GM12878 (cell line): ENCODE results near the gene SLIT1. TPM values are rescaled to one million over a fixed set of nuclear protein-coding genes. Genes with fewer than 3 reads are reported as not detected.

ENCODE experiments used
- ATAC-seq: fragments of 200-7000 bp; cut with Tn5 transposase; 3 replicates; pipeline ENCODE4 v1.9.1; 2020; ENCODE audit warnings: mild to moderate bottlenecking, moderate library complexity
- BruUV-seq: library from RNA; stranded (reverse); fragments of 400-500 nt; replicated peaks from 2 replicates; lab custom pipeline; 2021; lab: Mats Ljungman, UMichigan
- CTCF ChIA-PET: fragments of 300-600 bp; sonication (Branson Sonifier 250); formaldehyde crosslinking; extraction: SDS; loops from one replicate; lab custom pipeline; 2021; ENCODE audit warnings: inconsistent platforms; lab: Yijun Ruan, JAX
- POLR2A ChIA-PET: fragments of 350-600 bp; formaldehyde crosslinking; extraction: SDS; loops from one replicate; lab custom pipeline; 2021; ENCODE audit warnings: inconsistent platforms; lab: Charles Lee
- RAD21 ChIA-PET: fragments of 300-600 bp; sonication (Branson Sonifier 250); formaldehyde crosslinking; loops from one replicate; lab custom pipeline; 2023; ENCODE audit warnings: antibody characterized with exemption; ENCODE audit not compliant: unreplicated experiment; lab: Charles Lee
- SMC1A ChIA-PET: fragments of 300-600 bp; sonication (Branson Sonifier 250); formaldehyde crosslinking; loops from one replicate; lab custom pipeline; 2023; ENCODE audit not compliant: unreplicated experiment, uncharacterized antibody; lab: Charles Lee
- DNase-seq: peaks from one replicate; pipeline ENCODE4 v3.0.0-alpha.2; 2011; ENCODE audit warnings: low read depth, low spot score
- FAIRE-seq: peaks from 3 replicates; lab custom pipeline; 2011; peaks lifted over from hg19 to GRCh38; lab: Jason Lieb, UNC
- H2AFZ ChIP-seq: 2 replicates; pipeline ENCODE4 v1.6.0; 2011; ENCODE audit warnings: low read depth, low read length, control low read depth; ENCODE audit not compliant: control insufficient read depth
- H3K27ac ChIP-seq: 2 replicates; pipeline ENCODE4 v1.5.1; 2011; ENCODE audit warnings: control low read depth; ENCODE audit not compliant: control insufficient read depth, insufficient read depth
- H3K27me3 ChIP-seq, 2 experiments: replicated peaks in 1 of 2; 2 replicates each; pipeline versions ENCODE4 v1.6.0 to v1.6.1; 2011; ENCODE audit warnings: low read length in 1 of 2; ENCODE audit not compliant: control insufficient read depth in 2 of 2, insufficient read depth in 2 of 2
- H3K36me3 ChIP-seq, 2 experiments: 2 replicates each; pipeline ENCODE4 v1.5.1; 2011; ENCODE audit warnings: low read length in 1 of 2; ENCODE audit not compliant: control insufficient read depth in 2 of 2, insufficient read depth in 2 of 2
- H3K4me1 ChIP-seq: 2 replicates; pipeline ENCODE4 v1.6.1; 2011; ENCODE audit warnings: mild to moderate bottlenecking, low read length, moderate library complexity, mixed read lengths; ENCODE audit not compliant: control insufficient read depth, insufficient read depth
- H3K4me2 ChIP-seq: 2 replicates; pipeline ENCODE4 v1.6.0; 2011; ENCODE audit warnings: control low read depth; ENCODE audit not compliant: control insufficient read depth, insufficient read depth
- H3K4me3 ChIP-seq: fragments of 200-600 bp; sonication (generic); 2 replicates; pipeline ENCODE4 v1.5.1; 2016
- H3K79me2 ChIP-seq: 2 replicates; pipeline ENCODE4 v1.6.0; 2011; ENCODE audit warnings: low read length; ENCODE audit not compliant: control insufficient read depth, insufficient read depth
- H3K9ac ChIP-seq: 2 replicates; pipeline ENCODE4 v1.8.0; 2011; ENCODE audit warnings: low read length, control low read depth, mixed read lengths; ENCODE audit not compliant: control insufficient read depth, insufficient read depth
- H3K9me3 ChIP-seq: replicated peaks from 3 replicates; pipeline ENCODE4 v1.5.1; 2011; ENCODE audit warnings: mild to moderate bottlenecking, low read length; ENCODE audit not compliant: control insufficient read depth, insufficient read depth
- H4K20me1 ChIP-seq: 2 replicates; pipeline ENCODE4 v1.6.0; 2011; ENCODE audit not compliant: control insufficient read depth, insufficient read depth
- BCL11A ChIP-seq: IDR thresholded peaks from 2 replicates; pipeline ENCODE4 v1.6.1; 2011; ENCODE audit warnings: low read depth, low read length
- BMI1 ChIP-seq: fragments of 450-650 bp; IDR thresholded peaks from 2 replicates; pipeline ENCODE4 v1.6.1; 2016; ENCODE audit warnings: mild to moderate bottlenecking, moderate library complexity, borderline replicate concordance
- CHD2 ChIP-seq: IDR thresholded peaks from 2 replicates; pipeline ENCODE4 v1.6.1; 2011; ENCODE audit warnings: low read depth, low read length, improper control_type of control experiment, borderline replicate concordance
- E2F4 ChIP-seq: IDR thresholded peaks from 2 replicates; pipeline ENCODE4 v1.6.1; 2012; ENCODE audit warnings: low read depth, low read length, improper control_type of control experiment
- HCFC1 ChIP-seq: fragments of 150-350 bp; IDR thresholded peaks from 2 replicates; pipeline ENCODE4 v1.6.1; 2014; ENCODE audit warnings: low read length
- HDAC6 ChIP-seq: fragments of 200-600 bp; sonication (generic); IDR thresholded peaks from one replicate; pipeline ENCODE4 v1.8.0; 2017; ENCODE audit warnings: antibody characterized with exemption; ENCODE audit not compliant: unreplicated experiment
- KDM1A ChIP-seq: fragments of 200-600 bp; sonication (generic); IDR thresholded peaks from 2 replicates; pipeline ENCODE4 v1.6.1; 2016; ENCODE audit warnings: borderline replicate concordance
- KLF5 ChIP-seq: fragments of 450-650 bp; IDR thresholded peaks from 2 replicates; pipeline ENCODE4 v1.6.1; 2014; ENCODE audit warnings: mild to moderate bottlenecking; ENCODE audit not compliant: partially characterized antibody
- MYC ChIP-seq: IDR thresholded peaks from 2 replicates; pipeline ENCODE4 v1.6.1; 2011; ENCODE audit warnings: mild to moderate bottlenecking, low read length, moderate library complexity, inconsistent platforms; ENCODE audit not compliant: insufficient read depth, insufficient replicate concordance, insufficient read length, severe bottlenecking
- NFYB ChIP-seq: IDR thresholded peaks from 2 replicates; pipeline ENCODE4 v1.6.1; 2011; ENCODE audit warnings: low read depth, mild to moderate bottlenecking, low read length, improper control_type of control experiment, moderate library complexity; ENCODE audit not compliant: insufficient read depth
- RBBP5 ChIP-seq: fragments of 200-600 bp; sonication (generic); conservative IDR thresholded peaks from 2 replicates; pipeline ENCODE4 v1.6.1; 2016
- SMARCA5 ChIP-seq: fragments of 450-650 bp; IDR thresholded peaks from 2 replicates; pipeline ENCODE4 v1.6.1; 2017; ENCODE audit warnings: mild to moderate bottlenecking
- SREBF2 ChIP-seq: IDR thresholded peaks from 2 replicates; pipeline ENCODE4 v1.6.1; 2012; ENCODE audit warnings: mild to moderate bottlenecking, low read length
- TAF1 ChIP-seq: IDR thresholded peaks from 2 replicates; pipeline ENCODE4 v1.6.1; 2011; ENCODE audit warnings: mild to moderate bottlenecking, low read depth, low read length, borderline replicate concordance
- WGBS: methylation state at CpG from one replicate; pipeline ENCODE4 v1.1.6; 2016; ENCODE audit warnings: low lambda C conversion rate; ENCODE audit not compliant: insufficient replicate concordance, insufficient coverage; ENCODE audit errors: missing lambda C conversion rate; 5-methylcytosine and 5-hydroxymethylcytosine counted together
- in situ Hi-C: fragments of 300-500 bp; cut with MboI; formaldehyde crosslinking; loops from 9 replicates; pipeline ENCODE4 v1.14.3; 2018; ENCODE audit warnings: mixed read lengths
- intact Hi-C: fragments of 100-400 bp; cut with micrococcal nuclease; formaldehyde crosslinking; loops from one replicate; pipeline ENCODE4 v1.14.2; 2022; ENCODE audit not compliant: unreplicated experiment
- polyA plus RNA-seq, 11 experiments: library from polyadenylated mRNA; depleted of rRNA in 4 of 11; unstranded in 6 of 11; stranded (reverse) in 5 of 11; fragments of >200 nt; fragmentation: Nextera tagmentation in 4 of 11; fragmentation: Illumina TruSeq in 1 of 11; extraction: Ambion mirVana in 4 of 11; extraction: Trizol in 1 of 11; gene quantifications; 1 replicate in 1 of 11; 2 replicates in 10 of 11; pipeline versions ENCODE4 v1.2.1 to v1.2.3, GENCODE V29; 2011 to 2016; ENCODE audit warnings: inconsistent platforms in 2 of 11, missing spikeins in 2 of 11, low read depth in 1 of 11
- total RNA-seq, 4 experiments: library from RNA; depleted of rRNA in 3 of 4; stranded (reverse); fragments of >200 nt in 3 of 4; fragmentation: Illumina TruSeq in 1 of 4; extraction: Trizol in 1 of 4; gene quantifications; 2 replicates each; pipeline versions ENCODE4 v1.2.1 to v1.2.3, GENCODE V29; 2013 to 2021

SLIT1 gene
- total and polyA plus RNA-seq, 10 of the 15 experiments (the other 5 are each of a cell fraction or from before 2014, with no cell fraction given): 0.04 to 0.19 (median 0.06) TPM; not detected in 4

GRCh38 chr10:97115846-97116245 is 69.9 kb downstream of the SLIT1 start:
- Histone ChIP-seq H3K9ac (no peak overlapping the region), H3K4me3 (no peak overlapping the region), H3K27me3 (no peaks in the 10 kb centered on the region; a peak in 2 of 4 replicates), H3K79me2 (no peaks in the 10 kb centered on the region), H3K36me3 (no peaks in the 10 kb centered on the region), H3K9me3 (no peaks in the 10 kb centered on the region), H4K20me1 (no peaks in the 10 kb centered on the region), H3K4me2 (no peak overlapping the region), H3K4me1 (no peaks in the 10 kb centered on the region), H2AFZ (no peak overlapping the region), H3K27ac (no peak overlapping the region)
- intact Hi-C loops: loop anchor here (5.0 kb wide), 1 partner anchor 44 kb away; no protein-coding TSS in a partner anchor
- no peak for DNase-seq
- SMC1A ChIA-PET: interaction anchor here (1.0 to 4.0 kb wide), 5 partner anchors 20 to 83 kb away, joined by 3 to 31 read pairs (median 5); no protein-coding TSS in a partner anchor
- in situ Hi-C loops: no loop called here
- no TSS peak for BruUV-seq
- RAD21 ChIA-PET: interaction anchor here (1.3 to 4.3 kb wide), 3 partner anchors 34 to 79 kb away, joined by 3 to 35 read pairs (median 11); no protein-coding TSS in a partner anchor
- CTCF ChIA-PET: interaction anchor here (1.1 to 8.7 kb wide), 6 partner anchors 13 to 93 kb away, joined by 4 to 103 read pairs (median 26); no protein-coding TSS in a partner anchor
- FAIRE-seq: no peak
- TF ChIP-seq SREBF2 (no peak), HDAC6 (no peak), KLF5 (no peak), MYC (no peak), BCL11A (no peak), E2F4 (no peak), TAF1 (no peak), RBBP5 (no peak), BMI1 (no peak), HCFC1 (no peak), CHD2 (no peak), SMARCA5 (no peak), KDM1A (no peak), NFYB (no peak)
- WGBS: 40% methylated on average over 2 of the region's 2 CpGs
- no peak for ATAC-seq
- POLR2A ChIA-PET: no interaction called here
